H1 (cell line): ENCODE measurements around the gene C3. TPM values are rescaled to one million over a fixed set of nuclear protein-coding genes. Genes with fewer than 3 reads are reported as not detected.

Experiments used
- CTCF ChIA-PET: fragments of 300-600 bp; sonication (Branson Sonifier 250); formaldehyde crosslinking; loops from one replicate; lab custom pipeline; 2021; ENCODE audit not compliant: partially characterized antibody; lab: Charles Lee
- POLR2A ChIA-PET: fragments of 300-600 bp; sonication (Branson Sonifier 250); formaldehyde crosslinking; loops from one replicate; lab custom pipeline; 2021; ENCODE audit warnings: inconsistent platforms; ENCODE audit not compliant: partially characterized antibody; lab: Charles Lee
- DNase-seq, 2 experiments: peaks; one replicate each; pipeline versions ENCODE4 v3.0.0 to v3.0.0-alpha.2; 2010 to 2022; ENCODE audit warnings: low spot score in 2 of 2, low read depth in 1 of 2, mixed read lengths in 1 of 2
- FAIRE-seq: peaks from 2 replicates; lab custom pipeline; 2011; peaks lifted over from hg19 to GRCh38; lab: Jason Lieb, UNC
- H2AFZ ChIP-seq: 2 replicates; pipeline ENCODE4 v1.8.1; 2012; ENCODE audit warnings: low read length, inconsistent platforms
- H2AK5ac ChIP-seq: 2 replicates; pipeline ENCODE4 v1.6.1; 2013; ENCODE audit warnings: low read depth, low read length
- H2BK120ac ChIP-seq: replicated peaks from 2 replicates; pipeline ENCODE3; 2013; ENCODE audit warnings: low read depth, low read length, inconsistent platforms
- H2BK12ac ChIP-seq: 2 replicates; pipeline ENCODE4 v1.6.1; 2013; ENCODE audit warnings: low read depth, low read length
- H2BK15ac ChIP-seq: 2 replicates; pipeline ENCODE4 v1.6.1; 2013; ENCODE audit warnings: low read length
- H2BK20ac ChIP-seq: 2 replicates; pipeline ENCODE4 v1.6.1; 2013; ENCODE audit warnings: low read length
- H2BK5ac ChIP-seq: 2 replicates; pipeline ENCODE4 v1.6.1; 2013; ENCODE audit warnings: low read depth, low read length
- H3K14ac ChIP-seq: 2 replicates; pipeline ENCODE4 v1.6.1; 2013; ENCODE audit warnings: inconsistent platforms; ENCODE audit not compliant: insufficient read length
- H3K18ac ChIP-seq: 2 replicates; pipeline ENCODE4 v1.6.1; 2013; ENCODE audit warnings: low read length; ENCODE audit errors: extremely low read depth
- H3K23ac ChIP-seq: 2 replicates; pipeline ENCODE4 v1.6.1; 2013; ENCODE audit warnings: inconsistent platforms; ENCODE audit not compliant: insufficient read length
- H3K23me2 ChIP-seq: 2 replicates; pipeline ENCODE4 v1.6.1; 2013; ENCODE audit warnings: low read depth, low read length
- H3K27ac ChIP-seq: 2 replicates; pipeline ENCODE4 v1.6.1; 2011; ENCODE audit warnings: low read depth, low read length, inconsistent platforms
- H3K27me3 ChIP-seq, 4 experiments: replicated peaks in 1 of 4; 1 replicate in 1 of 4; 2 replicates in 3 of 4; pipeline versions ENCODE4 v1.6.1 to v1.8.1; 2011 to 2013; ENCODE audit warnings: low read length in 3 of 4, mild to moderate bottlenecking in 3 of 4, inconsistent platforms in 2 of 4, mixed read lengths in 2 of 4, moderate library complexity in 1 of 4; ENCODE audit not compliant: control insufficient read depth in 3 of 4, insufficient read depth in 3 of 4; ENCODE audit errors: extremely low read depth in 1 of 4
- H3K36me3 ChIP-seq, 4 experiments: 2 replicates each; pipeline versions ENCODE4 v1.6.1 to v1.8.1; 2011 to 2013; ENCODE audit warnings: mild to moderate bottlenecking in 4 of 4, low read length in 3 of 4, moderate library complexity in 2 of 4, control low read depth in 1 of 4, inconsistent platforms in 1 of 4; ENCODE audit not compliant: insufficient read depth in 4 of 4, control insufficient read depth in 2 of 4
- H3K4ac ChIP-seq: replicated peaks from 2 replicates; pipeline ENCODE3; 2013; ENCODE audit warnings: low read length, low read depth, mixed read lengths, inconsistent platforms; ENCODE audit not compliant: insufficient read length
- H3K4me1 ChIP-seq, 4 experiments: replicated peaks in 1 of 4; 1 replicate in 1 of 4; 2 replicates in 3 of 4; pipeline versions ENCODE4 v1.6.1 to v1.8.1; 2011 to 2013; ENCODE audit warnings: low read length in 3 of 4, inconsistent platforms in 2 of 4, mixed read lengths in 1 of 4; ENCODE audit not compliant: insufficient read depth in 4 of 4, control insufficient read depth in 3 of 4
- H3K4me2 ChIP-seq, 2 experiments: 2 replicates each; pipeline versions ENCODE4 v1.6.1 to v1.8.1; 2011 to 2013; ENCODE audit warnings: low read depth in 2 of 2, low read length in 2 of 2, control low read depth in 1 of 2, inconsistent platforms in 1 of 2, mild to moderate bottlenecking in 1 of 2; ENCODE audit not compliant: insufficient read depth in 1 of 2
- H3K4me3 ChIP-seq, 4 experiments: fragments of 200-600, 300-600 bp in 1 of 4; sonication (generic), shearing (Covaris generic), sonication (Bioruptor Twin) in 1 of 4; 2 replicates each; pipeline versions ENCODE4 v1.5.1 to v1.8.1; 2011 to 2016; ENCODE audit warnings: low read length in 4 of 4, low read depth in 3 of 4, control low read depth in 2 of 4, inconsistent platforms in 2 of 4, mild to moderate bottlenecking in 2 of 4, mixed read lengths in 1 of 4, moderate library complexity in 1 of 4; ENCODE audit not compliant: insufficient read depth in 2 of 4; ENCODE audit errors: extremely low read depth in 1 of 4
- H3K56ac ChIP-seq: replicated peaks from 2 replicates; pipeline ENCODE3; 2013; ENCODE audit warnings: low read depth, mild to moderate bottlenecking, mixed read lengths, low read length, inconsistent platforms; ENCODE audit not compliant: insufficient read length
- H3K79me1 ChIP-seq: 2 replicates; pipeline ENCODE4 v1.6.1; 2013; ENCODE audit warnings: low read depth, low read length, control low read depth
- H3K79me2 ChIP-seq, 2 experiments: 2 replicates each; pipeline versions ENCODE4 v1.6.1 to v1.8.1; 2012 to 2013; ENCODE audit warnings: low read length in 2 of 2, mild to moderate bottlenecking in 2 of 2, inconsistent platforms in 1 of 2; ENCODE audit not compliant: insufficient read depth in 2 of 2, control insufficient read depth in 1 of 2
- H3K9ac ChIP-seq, 4 experiments: replicated peaks in 1 of 4; 1 replicate in 1 of 4; 2 replicates in 3 of 4; pipeline versions ENCODE4 v1.6.1 to v1.8.1; 2011 to 2013; ENCODE audit warnings: low read depth in 3 of 4, low read length in 3 of 4, control low read depth in 2 of 4, mild to moderate bottlenecking in 2 of 4, moderate library complexity in 2 of 4, inconsistent platforms in 1 of 4; ENCODE audit errors: extremely low read depth in 1 of 4
- H3K9me3 ChIP-seq, 2 experiments: 2 replicates each; pipeline versions ENCODE4 v1.6.1 to v1.8.1; 2012 to 2013; ENCODE audit warnings: mild to moderate bottlenecking in 2 of 2, moderate library complexity in 2 of 2, control low read depth in 1 of 2, inconsistent platforms in 1 of 2, low read depth in 1 of 2, low read length in 1 of 2, mixed read lengths in 1 of 2; ENCODE audit not compliant: insufficient read depth in 2 of 2
- H4K20me1 ChIP-seq, 2 experiments: replicated peaks in 1 of 2; 2 replicates each; pipeline versions ENCODE3 to v1.8.1; 2011 to 2013; ENCODE audit warnings: inconsistent platforms in 2 of 2, low read length in 2 of 2, mild to moderate bottlenecking in 1 of 2; ENCODE audit not compliant: insufficient read depth in 2 of 2, control insufficient read depth in 1 of 2
- H4K5ac ChIP-seq: 2 replicates; pipeline ENCODE4 v1.6.1; 2013; ENCODE audit warnings: low read length, low read depth, mixed read lengths, inconsistent platforms; ENCODE audit not compliant: insufficient read length
- H4K8ac ChIP-seq: 2 replicates; pipeline ENCODE4 v1.8.0; 2013; ENCODE audit warnings: mild to moderate bottlenecking, moderate library complexity, low read length, inconsistent platforms; ENCODE audit not compliant: insufficient read depth; ENCODE audit errors: extremely low read depth
- H4K91ac ChIP-seq: replicated peaks from 2 replicates; pipeline ENCODE3; 2013; ENCODE audit warnings: low read length, mixed read lengths, inconsistent platforms; ENCODE audit not compliant: insufficient read length
- BRCA1 ChIP-seq: IDR thresholded peaks from 2 replicates; pipeline ENCODE4 v1.6.1; 2012; ENCODE audit warnings: low read depth, low read length, improper control_type of control experiment
- CBX8 ChIP-seq: fragments of 300-800, 300-1000 bp; sonication (generic); IDR thresholded peaks from 2 replicates; pipeline ENCODE4 v1.7.1; 2016; ENCODE audit warnings: low read depth, low read length, borderline replicate concordance
- CHD1 ChIP-seq: IDR thresholded peaks from 2 replicates; pipeline ENCODE4 v1.6.1; 2012; ENCODE audit warnings: low read depth, low read length, improper control_type of control experiment
- EP300 ChIP-seq, 2 experiments: IDR thresholded peaks; 1 replicate in 1 of 2; 2 replicates in 1 of 2; pipeline ENCODE4 v1.6.1; 2011 to 2012; ENCODE audit warnings: low read depth in 2 of 2, low read length in 2 of 2, mild to moderate bottlenecking in 2 of 2, borderline replicate concordance in 1 of 2, inconsistent platforms in 1 of 2, moderate library complexity in 1 of 2
- NANOG ChIP-seq: IDR thresholded peaks from 2 replicates; pipeline ENCODE4 v1.6.1; 2011; ENCODE audit warnings: low read length, low read depth, mild to moderate bottlenecking, inconsistent platforms; ENCODE audit not compliant: insufficient read depth, poor library complexity, severe bottlenecking
- NRF1 ChIP-seq: IDR thresholded peaks from 2 replicates; pipeline ENCODE4 v1.6.1; 2011; ENCODE audit warnings: mild to moderate bottlenecking, low read depth, low read length, improper control_type of control experiment
- POLR2A ChIP-seq, 2 experiments: IDR thresholded peaks; 1 replicate in 1 of 2; 2 replicates in 1 of 2; pipeline ENCODE4 v1.6.1; 2011; ENCODE audit warnings: low read depth in 2 of 2, low read length in 2 of 2, mild to moderate bottlenecking in 2 of 2; ENCODE audit errors: control extremely low read depth in 1 of 2
- RAD21 ChIP-seq, 2 experiments: IDR thresholded peaks in 1 of 2; conservative IDR thresholded peaks in 1 of 2; 2 replicates each; pipeline ENCODE4 v1.6.1; 2011; ENCODE audit warnings: low read depth in 2 of 2, low read length in 2 of 2, improper control_type of control experiment in 1 of 2, inconsistent platforms in 1 of 2, mild to moderate bottlenecking in 1 of 2, moderate library complexity in 1 of 2
- RXRA ChIP-seq: IDR thresholded peaks from 2 replicates; pipeline ENCODE4 v1.6.1; 2011; ENCODE audit warnings: low read depth, mild to moderate bottlenecking, low read length, moderate library complexity; ENCODE audit not compliant: insufficient read depth
- SP1 ChIP-seq: IDR thresholded peaks from 2 replicates; pipeline ENCODE4 v1.6.1; 2011; ENCODE audit warnings: low read depth, low read length
- SP4 ChIP-seq: IDR thresholded peaks from 2 replicates; pipeline ENCODE4 v1.6.1; 2012; ENCODE audit warnings: low read length, inconsistent platforms
- YY1 ChIP-seq: IDR thresholded peaks from 2 replicates; pipeline ENCODE4 v1.6.1; 2011; ENCODE audit warnings: low read depth, mild to moderate bottlenecking, low read length
- WGBS, 2 experiments: shearing (Covaris generic) in 1 of 2; methylation state at CpG; one replicate each; pipeline versions ENCODE4 v1.1.6 to v1.1.7; 2013 to 2015; ENCODE audit warnings: low lambda C conversion rate in 2 of 2, mixed read lengths in 2 of 2, inconsistent platforms in 1 of 2, low coverage in 1 of 2, missing lambda C conversion rate in 1 of 2; ENCODE audit not compliant: insufficient replicate concordance in 2 of 2, insufficient coverage in 1 of 2, insufficient read length in 1 of 2; ENCODE audit errors: extremely low coverage in 1 of 2, missing lambda C conversion rate in 1 of 2; 5-methylcytosine and 5-hydroxymethylcytosine counted together
- polyA plus RNA-seq, 7 experiments: library from polyadenylated mRNA; depleted of rRNA in 3 of 7; stranded (reverse) in 5 of 7; unstranded in 2 of 7; fragments of >200 nt in 5 of 7; fragments of 200-250 nt in 2 of 7; gene quantifications; 1 replicate in 5 of 7; 2 replicates in 1 of 7; 4 replicates in 1 of 7; pipeline versions ENCODE4 v1.2.1 to v1.2.3, GENCODE V29; 2011 to 2013; ENCODE audit warnings: missing spikeins in 2 of 7, mixed read lengths in 2 of 7
- total RNA-seq: library from RNA; stranded (reverse); fragmentation: NEBNext Ultra II Directional; extraction: Animal tissue kit (Norgen Biotek cat#: 25700); gene quantifications from 2 replicates; pipeline ENCODE4 v1.2.1, GENCODE V29; 2021
- TF ChIP-seq, protein P1 (sequence below): IDR thresholded peaks from 2 replicates; pipeline ENCODE4 v1.6.1; 2012; ENCODE audit warnings: inconsistent platforms

Gene C3
- total and polyA plus RNA-seq, 2 of the 8 experiments (the other 6 are each of a cell fraction or from before 2014, with no cell fraction given), result 6.4 to 12.8 TPM

DNA sequence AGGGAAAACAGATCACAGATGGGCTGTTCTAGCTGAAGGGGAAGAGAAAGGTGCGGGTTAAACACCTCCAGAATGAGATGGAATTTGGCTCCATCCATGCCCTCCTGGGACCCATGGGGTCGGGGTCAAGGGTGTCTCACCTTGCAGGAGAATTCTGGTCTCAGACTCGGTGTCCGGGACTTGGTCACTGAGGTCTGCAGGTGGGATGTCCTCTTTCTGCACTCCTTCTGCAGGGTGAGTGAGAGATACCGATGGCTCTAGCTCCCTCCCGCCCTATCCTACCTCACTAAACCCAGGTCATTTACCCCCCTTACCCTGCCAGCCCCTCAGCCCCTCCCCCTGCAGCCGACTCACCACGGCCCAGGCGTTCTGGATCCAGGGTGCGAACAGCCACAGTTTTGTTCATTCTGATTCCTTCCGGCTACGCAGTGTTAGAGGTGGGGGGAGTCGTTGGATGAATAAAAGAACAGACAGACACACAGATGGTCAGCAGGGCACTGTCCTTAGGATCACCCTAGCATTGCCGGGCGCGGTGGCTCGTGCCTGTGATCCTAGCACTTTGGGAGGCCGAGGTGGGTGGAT, 24.1 kb downstream of the C3 start:
- Histone ChIP-seq H2BK12ac (no peak overlapping the region), H3K18ac (no peak overlapping the region), H2AFZ (no peak overlapping the region), H3K9ac (no peak overlapping the region), H3K4me3 (no peak overlapping the region), H3K14ac (no peak overlapping the region), H2BK20ac (no peak overlapping the region), H3K27me3 (no peaks in the 10 kb centered on the region), H4K20me1 (no peaks in the 10 kb centered on the region), H2AK5ac (no peak overlapping the region), H3K4ac (no peak overlapping the region), H2BK120ac (no peak overlapping the region), H4K91ac (no peak overlapping the region), H3K9me3 (no peaks in the 10 kb centered on the region), H3K36me3 (no peaks in the 10 kb centered on the region), H2BK5ac (no peak overlapping the region), H2BK15ac (no peak overlapping the region), H4K8ac (no peak overlapping the region), H3K56ac (no peak overlapping the region), H3K4me1 (no peaks in the 10 kb centered on the region), H3K23me2 (no peaks in the 10 kb centered on the region), H3K23ac (no peak overlapping the region), H3K79me2 (no peaks in the 10 kb centered on the region), H3K4me2 (no peak overlapping the region), H4K5ac (no peak overlapping the region), H3K27ac (no peak overlapping the region), H3K79me1 (no peaks in the 10 kb centered on the region)
- FAIRE-seq (no peak), DNase-seq (no peak)
- 96% methylated on average over 13 of the region's 18 CpGs; no CpG with 5 or more reads in 1 of the 2 experiments for WGBS, 2 experiments
- ChIA-PET POLR2A (no interaction called here), CTCF (no interaction called here)
- TF ChIP-seq NRF1, result no peak
- no peak for TF ChIP-seq RXRA
- TF ChIP-seq, protein P1, sequence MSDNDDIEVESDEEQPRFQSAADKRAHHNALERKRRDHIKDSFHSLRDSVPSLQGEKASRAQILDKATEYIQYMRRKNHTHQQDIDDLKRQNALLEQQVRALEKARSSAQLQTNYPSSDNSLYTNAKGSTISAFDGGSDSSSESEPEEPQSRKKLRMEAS, result no peak
- TF ChIP-seq NANOG, result no peak
- no peak for TF ChIP-seq CBX8
- TF ChIP-seq CHD1, result no peak
- no peak for TF ChIP-seq RAD21 (IDR thresholded peaks at IDR 0.05 in 1 of 2, conservative IDR thresholded peaks at IDR 0.05 in 1 of 2; ENCODE audit: low read depth in 2 of 2, low read length in 2 of 2)
- no peak for TF ChIP-seq SP4
- TF ChIP-seq POLR2A (IDR thresholded peaks at IDR 0.05; ENCODE audit: control extremely low read depth in 1 of 2, low read depth in 2 of 2, low read length in 2 of 2), result no peak
- no peak for TF ChIP-seq BRCA1
- no peak for TF ChIP-seq EP300 (IDR thresholded peaks at IDR 0.05; ENCODE audit: borderline replicate concordance in 1 of 2, low read depth in 2 of 2, low read length in 2 of 2)
- TF ChIP-seq SP1, result no peak
- no peak for TF ChIP-seq YY1
